Upper lobe of left lung (tissue), 6 donors: ENCODE data around the gene SCN1B. TPM values are rescaled to one million over a fixed set of nuclear protein-coding genes. Genes with fewer than 3 reads are reported as not detected.

Source experiments
- ATAC-seq, 2 donors: fragments of 200-7000 bp; cut with Tn5 transposase; one replicate each; pipeline ENCODE4 v1.9.1; 2022; ENCODE audit warnings: mild to moderate bottlenecking in 2 of 2, moderate library complexity in 2 of 2; ENCODE audit not compliant: low FRiP score in 2 of 2
- DNase-seq, 2 donors: peaks; one replicate each; pipeline ENCODE4 v3.0.0-alpha.2; 2019 to 2020
- H3K27ac ChIP-seq, 4 donors: fragments of 200-600 bp; sonication (generic); one replicate each; pipeline ENCODE4 v1.5.1; 2016 to 2019
- H3K27me3 ChIP-seq, 4 donors: fragments of 200-600 bp; sonication (generic); one replicate each; pipeline ENCODE4 v1.5.1; 2017 to 2019
- H3K36me3 ChIP-seq, 4 donors: fragments of 200-600 bp; sonication (generic); one replicate each; pipeline ENCODE4 v1.5.1; 2016 to 2019
- H3K4me1 ChIP-seq, 4 donors: fragments of 200-600 bp; sonication (generic); one replicate each; pipeline ENCODE4 v1.5.1; 2018 to 2019
- H3K4me3 ChIP-seq, 4 donors: fragments of 200-600 bp; sonication (generic); one replicate each; pipeline ENCODE4 v1.5.1; 2017 to 2019; ENCODE audit warnings: mild to moderate bottlenecking in 2 of 4, moderate library complexity in 1 of 4
- H3K9me3 ChIP-seq, 4 donors: fragments of 200-600 bp; sonication (generic); one replicate each; pipeline ENCODE4 v1.5.1; 2018 to 2019
- EP300 ChIP-seq, 4 donors: sonication (generic); formaldehyde crosslinking; IDR thresholded peaks; one replicate each; pipeline ENCODE4 v1.5.1; 2017; ENCODE audit warnings: antibody characterized with exemption in 4 of 4, control low read depth in 2 of 4
- POLR2A ChIP-seq, 4 donors: fragments of 450-650 bp; IDR thresholded peaks; one replicate each; pipeline ENCODE4 v1.5.1; 2016 to 2017; ENCODE audit warnings: antibody characterized with exemption in 4 of 4, mild to moderate bottlenecking in 2 of 4
- POLR2AphosphoS5 ChIP-seq, 2 donors: sonication (generic); formaldehyde crosslinking; IDR thresholded peaks; one replicate each; pipeline ENCODE4 v1.5.1; 2017; ENCODE audit warnings: antibody characterized with exemption in 2 of 2
- WGBS, 2 donors: methylation state at CpG; one replicate each; pipeline ENCODE4 v1.1.5; 2017 to 2018; 5-methylcytosine and 5-hydroxymethylcytosine counted together
- total RNA-seq, 6 donors: library from RNA; depleted of rRNA in 4 of 6; stranded (reverse); fragments of >200 nt in 4 of 6; gene quantifications; one replicate each; pipeline versions ENCODE4 v1.1.0 to v1.2.1, GENCODE V29; 2016 to 2021
- TF ChIP-seq, protein P1 (sequence below), 6 experiments: fragments of 450-650 bp in 4 of 6; fragments of 200-600 bp in 2 of 6; sonication (generic) in 2 of 6; IDR thresholded peaks; one replicate each; pipeline ENCODE4 v1.5.1; 2016 to 2019; ENCODE audit warnings: antibody characterized with exemption in 6 of 6
- donor health status: DM: no; HTN: no; CAD: no; lungs with moderate emphysema.
- donor health status: DM: no; HTN: yes; CAD: no; lungs with severe emphysema.

SCN1B gene
- total RNA-seq, 6 donors from 2014 or later: 2.9 to 13.1 (median 6.9) TPM

DNA sequence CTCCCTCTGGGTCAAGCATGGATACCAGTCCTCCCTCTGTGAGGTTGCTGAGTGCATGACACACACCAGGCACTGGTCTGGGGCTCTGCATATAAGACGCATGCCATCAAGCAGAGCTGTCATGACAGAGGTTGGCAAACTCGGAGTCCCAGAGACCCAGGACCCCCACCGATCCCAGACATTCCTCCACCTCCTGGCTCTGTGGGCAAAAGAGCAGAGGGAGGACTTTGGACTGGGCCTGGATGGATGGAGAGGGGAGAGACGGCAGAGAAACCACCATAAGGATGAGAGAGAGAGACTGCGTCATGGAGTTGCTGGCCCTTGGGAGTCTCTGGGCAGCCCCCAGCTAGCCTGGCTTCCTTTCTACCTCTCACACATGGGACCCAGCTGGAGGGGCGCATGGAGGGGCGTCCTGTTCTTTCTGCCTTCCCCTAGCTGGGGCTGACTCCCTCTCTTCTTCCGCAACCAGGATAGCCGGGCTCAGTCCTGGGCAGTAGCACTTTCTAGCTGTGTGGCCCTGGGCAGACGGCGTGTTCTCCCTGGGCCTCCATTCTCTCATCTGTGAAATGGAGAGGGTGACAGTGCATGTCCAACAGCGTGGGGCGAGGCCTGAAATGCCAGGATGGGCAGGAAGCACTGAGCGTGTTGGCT, 12.8 kb downstream of the SCN1B start:
- 87 to 90% methylated on average over 14 of the region's 14 CpGs for WGBS, 2 donors
- Histone ChIP-seq H3K36me3 (no peaks in the 10 kb centered on the region), H3K4me3 (no peak overlapping the region), H3K4me1 (peaks cover 34 to 66% (median 53%) of the 10 kb centered on the region in 4 donors), H3K27ac (peak overlapping the region in 2 of 4 donors; percentile 84 to 92), H3K9me3 (no peaks in the 10 kb centered on the region), H3K27me3 (no peaks in the 10 kb centered on the region)
- DNase-seq (no peak), ATAC-seq (no peak)
- TF ChIP-seq EP300 (IDR thresholded peaks at IDR 0.05): no peak

DNA sequence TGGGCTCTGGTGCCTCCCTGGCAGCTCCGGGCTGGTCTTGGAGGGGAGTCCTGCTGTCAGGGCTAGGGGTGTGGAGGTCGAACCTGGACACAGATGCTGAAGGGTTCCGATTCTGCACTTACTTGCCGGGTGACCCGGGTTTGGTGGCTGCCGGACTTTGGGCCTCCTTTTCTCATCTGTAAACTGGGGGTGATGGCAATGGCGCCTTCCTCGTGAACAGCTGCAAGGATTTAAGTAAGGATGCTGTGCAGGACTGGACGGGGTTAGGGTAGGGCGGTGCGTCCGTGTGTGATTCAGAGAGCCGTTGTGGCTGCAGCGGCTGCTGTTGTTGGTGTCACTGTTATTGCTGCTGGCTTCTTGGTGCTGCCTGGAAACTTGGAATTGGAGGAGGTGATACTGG, 13.6 kb downstream of the SCN1B start:
- no peaks in the 10 kb centered on the region for H3K27me3 ChIP-seq
- DNase-seq: no peak
- no peak overlapping the region for H3K27ac ChIP-seq

DNA sequence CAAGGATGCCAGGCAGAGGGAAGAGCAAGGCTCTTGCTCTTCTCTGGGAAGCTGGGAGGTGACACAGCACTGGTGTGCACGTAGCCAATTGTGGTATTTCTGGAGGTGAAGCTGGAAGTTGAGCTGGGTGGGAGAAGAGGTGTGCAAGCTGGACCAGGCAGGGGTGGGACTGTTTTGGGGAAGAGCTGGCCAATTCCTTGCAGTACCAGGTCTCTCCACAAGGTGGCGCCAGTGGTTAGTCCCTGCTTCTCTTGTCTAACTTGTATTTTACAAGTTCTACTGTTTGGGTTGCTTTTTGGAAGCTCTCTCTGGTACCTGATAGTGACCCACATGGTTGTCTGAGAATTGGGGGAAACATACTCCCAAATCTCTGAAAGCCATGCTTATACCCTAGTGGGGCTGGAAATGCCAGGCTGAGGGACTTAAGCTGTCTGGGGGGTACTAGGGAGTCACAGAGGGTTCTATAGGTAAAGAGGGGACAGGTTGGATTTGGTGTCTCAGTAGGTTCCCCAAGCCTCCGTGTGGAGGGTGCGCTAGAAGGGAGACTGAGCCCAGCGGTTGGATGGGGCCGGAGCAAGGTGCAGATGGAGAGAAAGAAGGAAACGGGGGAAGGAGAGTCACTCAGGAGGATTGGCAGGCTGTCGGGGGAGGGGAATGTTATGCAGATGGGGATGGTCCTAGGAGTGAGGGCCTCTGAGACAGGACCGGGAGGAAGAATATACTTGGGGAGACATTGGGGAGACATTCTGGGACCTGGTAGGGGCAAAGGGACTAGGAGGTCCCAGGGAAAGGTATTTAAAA, 14.2 kb downstream of the SCN1B start:
- Histone ChIP-seq H3K27me3 (no peaks in the 10 kb centered on the region), H3K4me1 (peaks cover 31 to 58% (median 46%) of the 10 kb centered on the region in 4 donors), H3K9me3 (no peaks in the 10 kb centered on the region), H3K36me3 (no peaks in the 10 kb centered on the region), H3K4me3 (no peak overlapping the region), H3K27ac (no peak overlapping the region)
- DNase-seq (peak in 1 of 2 donors; percentile 60), ATAC-seq (no peak)
- TF ChIP-seq POLR2A (IDR thresholded peaks at IDR 0.05) (no peak), POLR2AphosphoS5 (IDR thresholded peaks at IDR 0.05) (no peak), EP300 (IDR thresholded peaks at IDR 0.05) (no peak)
- TF ChIP-seq, protein P1, sequence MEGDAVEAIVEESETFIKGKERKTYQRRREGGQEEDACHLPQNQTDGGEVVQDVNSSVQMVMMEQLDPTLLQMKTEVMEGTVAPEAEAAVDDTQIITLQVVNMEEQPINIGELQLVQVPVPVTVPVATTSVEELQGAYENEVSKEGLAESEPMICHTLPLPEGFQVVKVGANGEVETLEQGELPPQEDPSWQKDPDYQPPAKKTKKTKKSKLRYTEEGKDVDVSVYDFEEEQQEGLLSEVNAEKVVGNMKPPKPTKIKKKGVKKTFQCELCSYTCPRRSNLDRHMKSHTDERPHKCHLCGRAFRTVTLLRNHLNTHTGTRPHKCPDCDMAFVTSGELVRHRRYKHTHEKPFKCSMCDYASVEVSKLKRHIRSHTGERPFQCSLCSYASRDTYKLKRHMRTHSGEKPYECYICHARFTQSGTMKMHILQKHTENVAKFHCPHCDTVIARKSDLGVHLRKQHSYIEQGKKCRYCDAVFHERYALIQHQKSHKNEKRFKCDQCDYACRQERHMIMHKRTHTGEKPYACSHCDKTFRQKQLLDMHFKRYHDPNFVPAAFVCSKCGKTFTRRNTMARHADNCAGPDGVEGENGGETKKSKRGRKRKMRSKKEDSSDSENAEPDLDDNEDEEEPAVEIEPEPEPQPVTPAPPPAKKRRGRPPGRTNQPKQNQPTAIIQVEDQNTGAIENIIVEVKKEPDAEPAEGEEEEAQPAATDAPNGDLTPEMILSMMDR (IDR thresholded peaks at IDR 0.05): peak; percentile 88 to 96 (median 91)
- 61 to 69% methylated on average over 9 of the region's 9 CpGs for WGBS, 2 donors

More for the DNA sequence above, 13.6 kb downstream of the SCN1B start:
- Histone ChIP-seq H3K9me3 (no peaks in the 10 kb centered on the region), H3K4me3 (no peak overlapping the region), H3K4me1 (peaks cover 32 to 62% (median 47%) of the 10 kb centered on the region in 4 donors), H3K36me3 (no peaks in the 10 kb centered on the region)
- TF ChIP-seq EP300 (IDR thresholded peaks at IDR 0.05) (no peak), POLR2A (IDR thresholded peaks at IDR 0.05) (no peak), POLR2AphosphoS5 (IDR thresholded peaks at IDR 0.05) (no peak)
- TF ChIP-seq, protein P1 (IDR thresholded peaks at IDR 0.05): no peak
- WGBS, 2 donors: 85 to 89% methylated on average over 6 to 14 of the region's 14 CpGs
- ATAC-seq: no peak

DNA sequence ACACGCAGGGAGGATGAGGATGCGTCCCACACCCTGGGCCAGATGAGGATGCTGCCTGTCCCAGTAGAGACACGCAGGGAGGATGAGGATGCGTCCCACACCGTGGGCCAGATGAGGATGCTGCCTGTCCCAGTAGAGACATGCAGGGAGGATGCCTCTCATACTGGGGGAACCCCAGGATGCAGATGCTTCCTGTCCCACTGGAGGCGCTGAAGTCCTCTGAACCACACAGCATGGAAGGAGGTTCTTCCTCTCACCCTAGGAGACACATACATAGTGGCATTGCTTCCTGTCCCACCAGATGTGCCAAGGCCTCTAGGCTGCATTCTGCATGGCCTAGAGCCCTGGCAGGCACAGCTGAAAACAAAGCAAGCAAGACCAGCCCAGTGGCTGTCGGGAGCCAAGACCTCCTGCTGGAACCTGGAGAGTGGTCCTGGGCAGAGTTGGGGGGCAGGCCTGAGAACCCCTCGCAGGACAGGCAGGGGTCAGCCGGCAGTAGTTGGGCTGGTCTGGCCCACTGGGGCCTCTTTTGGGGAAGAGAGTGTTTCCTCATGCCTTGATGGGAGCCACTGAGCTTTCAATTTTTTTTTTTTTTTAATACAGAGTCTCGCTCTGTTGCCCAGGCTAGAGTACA, 15.5 kb downstream of the SCN1B start:
- H3K27me3 ChIP-seq: no peaks in the 10 kb centered on the region
- no peak overlapping the region for H3K4me3 ChIP-seq
- no peak for DNase-seq
- WGBS, 2 donors: 49 to 50% methylated on average over 9 of the region's 10 CpGs
- no peak overlapping the region for H3K27ac ChIP-seq
- TF ChIP-seq, protein P1 (IDR thresholded peaks at IDR 0.05): peak in 5 of 6 experiments; percentile 13 to 59 (median 37)
- peak in 1 of 4 donors; percentile 30 for TF ChIP-seq EP300 (IDR thresholded peaks at IDR 0.05)
- no peak for TF ChIP-seq POLR2A (IDR thresholded peaks at IDR 0.05)
- peak; percentile 40 to 52 for TF ChIP-seq POLR2AphosphoS5 (IDR thresholded peaks at IDR 0.05)
- peak in 1 of 2 donors; percentile 9 for ATAC-seq
- H3K36me3 ChIP-seq: no peaks in the 10 kb centered on the region
- H3K4me1 ChIP-seq: peaks cover 18 to 46% (median 33%) of the 10 kb centered on the region in 4 donors
- no peaks in the 10 kb centered on the region for H3K9me3 ChIP-seq

DNA sequence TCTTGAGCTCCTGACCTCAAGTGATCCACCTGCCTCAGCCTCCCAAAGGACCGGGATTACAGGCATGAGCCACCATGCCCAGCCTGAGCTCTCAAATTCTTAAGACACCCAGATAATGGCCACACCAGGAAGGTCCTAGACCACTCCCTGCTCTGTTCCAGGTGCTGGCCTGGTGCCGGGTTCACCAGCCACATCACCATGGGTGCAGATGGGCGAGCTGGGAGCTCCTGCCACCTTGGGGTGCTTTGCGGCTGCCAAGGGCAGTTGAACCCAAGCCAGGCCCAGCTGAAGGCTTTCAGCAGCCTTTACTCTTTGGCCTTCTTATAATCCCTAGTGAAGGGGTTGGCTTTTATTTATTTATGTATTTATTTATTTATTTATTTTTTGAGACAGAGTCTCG, 16.2 kb downstream of the SCN1B start:
- TF ChIP-seq, protein P1 (IDR thresholded peaks at IDR 0.05): no peak
- TF ChIP-seq POLR2A (IDR thresholded peaks at IDR 0.05) (no peak), EP300 (IDR thresholded peaks at IDR 0.05) (no peak), POLR2AphosphoS5 (IDR thresholded peaks at IDR 0.05) (no peak)
- Histone ChIP-seq H3K27ac (no peak overlapping the region), H3K4me3 (no peak overlapping the region), H3K9me3 (no peaks in the 10 kb centered on the region), H3K4me1 (peaks cover 12 to 39% (median 26%) of the 10 kb centered on the region in 4 donors), H3K27me3 (no peaks in the 10 kb centered on the region), H3K36me3 (no peaks in the 10 kb centered on the region)
- no peak for DNase-seq
- WGBS, 2 donors: 82 to 97% methylated on average over 4 to 5 of the region's 5 CpGs
- ATAC-seq: no peak
